Lung (tissue), 12 donors: ENCODE results near the gene DNAH9. TPM values are rescaled to one million over a fixed set of nuclear protein-coding genes. Genes with fewer than 3 reads are reported as not detected.

ENCODE experiments used
- ATAC-seq: fragments of 200-7000 bp; cut with Tn5 transposase; one replicate; pipeline ENCODE4 v1.9.1; 2020; ENCODE audit warnings: moderate number of reproducible peaks; ENCODE audit not compliant: insufficient read depth, low FRiP score
- DNase-seq, 3 donors: peaks; one replicate each; pipeline ENCODE4 v3.0.0-alpha.2; 2013 to 2017
- H3K27ac ChIP-seq, 2 donors: one replicate each; pipeline ENCODE4 v1.5.1; 2013; ENCODE audit warnings: mild to moderate bottlenecking in 2 of 2, moderate library complexity in 2 of 2, control low read depth in 1 of 2, inconsistent platforms in 1 of 2, low read depth in 1 of 2, low read length in 1 of 2
- H3K27me3 ChIP-seq, 3 donors: one replicate each; pipeline ENCODE4 v1.5.1; 2013; ENCODE audit warnings: low read length in 2 of 3; ENCODE audit not compliant: control insufficient read depth in 3 of 3, insufficient read depth in 3 of 3
- H3K36me3 ChIP-seq, 4 donors: one replicate each; pipeline ENCODE4 v1.5.1; 2013; ENCODE audit warnings: low read length in 4 of 4, mild to moderate bottlenecking in 1 of 4, moderate library complexity in 1 of 4; ENCODE audit not compliant: control insufficient read depth in 4 of 4, insufficient read depth in 4 of 4
- H3K4me1 ChIP-seq, 5 donors: one replicate each; pipeline ENCODE4 v1.5.1; 2013; ENCODE audit warnings: low read length in 5 of 5, mild to moderate bottlenecking in 2 of 5, moderate library complexity in 1 of 5; ENCODE audit not compliant: control insufficient read depth in 5 of 5, insufficient read depth in 5 of 5
- H3K4me3 ChIP-seq: one replicate; pipeline ENCODE4 v1.5.1; 2013; ENCODE audit warnings: mild to moderate bottlenecking, control low read depth, moderate library complexity
- H3K9ac ChIP-seq, 2 donors: one replicate each; pipeline ENCODE4 v1.5.1; 2013; ENCODE audit warnings: low read length in 2 of 2, control low read depth in 1 of 2; ENCODE audit not compliant: insufficient read depth in 1 of 2
- H3K9me3 ChIP-seq, 4 donors: one replicate each; pipeline ENCODE4 v1.5.1; 2013; ENCODE audit warnings: low read length in 3 of 4, mild to moderate bottlenecking in 1 of 4, moderate library complexity in 1 of 4; ENCODE audit not compliant: control insufficient read depth in 4 of 4, insufficient read depth in 3 of 4
- CTCF ChIP-seq: IDR thresholded peaks from 2 replicates; pipeline ENCODE4 v1.5.1; 2012; ENCODE audit warnings: mild to moderate bottlenecking; ENCODE audit errors: control extremely low read depth, extremely low read depth
- WGBS, 2 donors: extraction: QIAGEN DNeasy Blood & Tissue Kit; methylation state at CpG; one replicate each; pipeline ENCODE4 v1.1.7; 2013; 5-methylcytosine and 5-hydroxymethylcytosine counted together
- polyA plus RNA-seq, 2 donors: library from polyadenylated mRNA; stranded (reverse); fragments of 200-250 nt; gene quantifications; one replicate each; pipeline ENCODE4 v1.2.1, GENCODE V29; 2013
- total RNA-seq, 2 donors: library from RNA; depleted of rRNA in 1 of 2; stranded (reverse); fragments of >200 nt in 1 of 2; gene quantifications; one replicate each; pipeline ENCODE4 v1.2.1, GENCODE V29; 2014 to 2021
- donor health status: control.
- donor health status: control.
- donor health status: Bipolar disorder and iron deficiency.
- donor health status: healthy.
- donor health status: DM: yes; HTN: yes; CAD: no.

The DNAH9 gene
- total and polyA plus RNA-seq, 4 donors: 4.0 to 36.1 (median 20.9) TPM

- Histone ChIP-seq H3K4me3 (no peak overlapping the region), H3K36me3 (no peaks in the 10 kb centered on the region), H3K9ac (no peak overlapping the region), H3K27ac (no peak overlapping the region), H3K27me3 (no peaks in the 10 kb centered on the region), H3K4me1 (peaks cover 0 to 11% (median 0%) of the 10 kb centered on the region in 5 donors), H3K9me3 (peaks cover 0 to 1% (median 0%) of the 10 kb centered on the region in 4 donors)
- WGBS, 2 donors: 89 to 91% methylated on average over 3 of the region's 3 CpGs
- DNase-seq: no peak
- TF ChIP-seq CTCF: no peak
- no peak for ATAC-seq
Measured at GRCh38 chr17:11900655-11901054, 302.4 kb downstream of the DNAH9 start.

- H3K36me3 ChIP-seq: no peaks in the 10 kb centered on the region
- DNase-seq (no peak), ATAC-seq (no peak)
- no peak overlapping the region for H3K4me3 ChIP-seq
- H3K27me3 ChIP-seq: no peaks in the 10 kb centered on the region
- H3K4me1 ChIP-seq: peaks cover 0 to 11% (median 0%) of the 10 kb centered on the region in 5 donors
- TF ChIP-seq CTCF: no peak
- no peak overlapping the region for H3K9ac ChIP-seq
- H3K9me3 ChIP-seq: peaks cover 0 to 1% (median 0%) of the 10 kb centered on the region in 4 donors
- H3K27ac ChIP-seq: no peak overlapping the region
- 84 to 89% methylated on average over 2 of the region's 2 CpGs for WGBS, 2 donors
Measured at GRCh38 chr17:11901931-11902330, 303.7 kb downstream of the DNAH9 start.

GRCh38 chr17:11908711-11909146 is 310.5 kb downstream of the DNAH9 start:
- no peaks in the 10 kb centered on the region for H3K36me3 ChIP-seq
- no peak for TF ChIP-seq CTCF
- WGBS, 2 donors: 44 to 59% methylated on average over 7 of the region's 7 CpGs
- H3K9ac ChIP-seq: no peak overlapping the region
- H3K4me3 ChIP-seq: no peak overlapping the region
- no peak for DNase-seq
- no peak for ATAC-seq
- peaks cover 0 to 2% (median 0%) of the 10 kb centered on the region in 4 donors for H3K9me3 ChIP-seq
- no peak overlapping the region for H3K27ac ChIP-seq
- no peaks in the 10 kb centered on the region for H3K4me1 ChIP-seq
- H3K27me3 ChIP-seq: no peaks in the 10 kb centered on the region

GRCh38 chr17:11909348-11909747 is 311.1 kb downstream of the DNAH9 start:
- ATAC-seq (no peak), DNase-seq (no peak)
- H3K27ac ChIP-seq: no peak overlapping the region
- H3K4me1 ChIP-seq: no peaks in the 10 kb centered on the region
- no peaks in the 10 kb centered on the region for H3K27me3 ChIP-seq
- peaks cover 0 to 2% (median 0%) of the 10 kb centered on the region in 4 donors for H3K9me3 ChIP-seq
- no peak overlapping the region for H3K9ac ChIP-seq
- H3K4me3 ChIP-seq: no peak overlapping the region
- no peaks in the 10 kb centered on the region for H3K36me3 ChIP-seq
- WGBS, 2 donors: 58 to 70% methylated on average over 5 of the region's 5 CpGs
- no peak for TF ChIP-seq CTCF
